Esophagus muscularis mucosa (tissue), 3 donors: Measurements from ENCODE around the gene ZNF366.

Experiments
- CTCF ChIP-seq, 3 experiments: fragments of 200-600 bp in 2 of 3; fragments of 450-650 bp in 1 of 3; sonication (generic) in 2 of 3; IDR thresholded peaks; one replicate each; pipeline ENCODE4 v1.5.1; 2017 to 2019; ENCODE audit warnings: antibody characterized with exemption in 3 of 3, mild to moderate bottlenecking in 2 of 3, moderate library complexity in 1 of 3
- POLR2A ChIP-seq: fragments of 450-650 bp; IDR thresholded peaks from one replicate; pipeline ENCODE4 v1.6.1; 2017; ENCODE audit warnings: antibody characterized with exemption, moderate library complexity, mild to moderate bottlenecking, low read depth
- POLR2AphosphoS5 ChIP-seq, 2 donors: sonication (generic); formaldehyde crosslinking; IDR thresholded peaks; one replicate each; pipeline ENCODE4 v1.6.1; 2017; ENCODE audit warnings: antibody characterized with exemption in 2 of 2

GRCh38 chr5:72407541-72407940, 99.7 kb downstream of the ZNF366 start:
- TF ChIP-seq POLR2A: no peak
- TF ChIP-seq CTCF (IDR thresholded peaks at IDR 0.05): no peak
- no peak for TF ChIP-seq POLR2AphosphoS5 (IDR thresholded peaks at IDR 0.05)
